Measurements from ENCODE around the gene TGFA. TPM values are rescaled to one million over a fixed set of nuclear protein-coding genes. Genes with fewer than 3 reads are reported as not detected.

TGFA gene
- total and polyA plus RNA-seq, 2 donors (not counting 1 experiment from before 2014, with no cell fraction given): 0.06 TPM; not detected in 1

DNA sequence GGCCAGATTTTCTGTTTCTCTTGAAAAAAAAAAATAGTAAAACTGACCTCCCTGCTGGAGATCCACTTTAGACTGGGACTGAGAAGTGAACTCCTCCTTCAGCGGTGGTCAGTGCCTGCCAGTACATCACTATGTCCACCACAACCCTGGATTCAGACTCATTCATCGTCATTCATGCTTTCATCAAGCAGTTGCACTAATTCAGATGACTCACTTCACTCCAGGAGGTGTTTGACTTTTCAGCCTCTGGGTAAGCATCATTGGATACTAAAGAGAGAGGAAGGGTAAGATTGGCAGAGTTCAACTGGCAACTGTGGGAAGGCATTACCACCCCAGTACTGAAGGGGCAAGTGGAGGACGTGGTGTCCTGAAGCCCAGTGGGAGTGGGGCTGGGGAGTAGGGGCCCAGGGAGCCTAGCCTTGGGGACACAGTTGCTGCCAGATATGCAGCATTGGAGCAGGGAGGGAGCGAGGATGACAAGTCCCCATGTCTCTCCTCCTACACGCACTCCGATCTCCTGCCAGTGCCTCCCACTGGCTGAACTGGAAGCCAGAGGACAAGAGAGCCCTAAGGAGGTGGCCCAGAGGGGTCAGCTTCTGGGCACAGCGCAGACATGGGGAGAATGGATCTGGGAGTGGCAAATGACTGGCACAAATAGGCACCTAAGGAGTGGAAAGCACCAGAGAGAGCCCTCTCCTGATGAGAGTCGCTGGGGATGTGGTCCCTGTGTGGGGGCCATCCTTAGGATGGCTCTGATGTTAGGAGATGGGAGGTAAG is 111.1 kb downstream of the TGFA start:
- Histone ChIP-seq H3K9me3 (ENCODE audit: control insufficient read depth, insufficient read depth, low read depth, low read length) (no peaks in the 10 kb centered on the region), H2AFZ (ENCODE audit: low read length) (no peak overlapping the region), H3K27me3 (ENCODE audit: control insufficient read depth, insufficient read depth, low read length) (no peaks in the 10 kb centered on the region), H3K4me2 (ENCODE audit: extremely low read depth, insufficient read depth, low read length) (no peak overlapping the region), H3K4me1 (ENCODE audit: control insufficient read depth, extremely low read depth, insufficient read depth, low read length) (no peaks in the 10 kb centered on the region), H3K36me3 (ENCODE audit: control insufficient read depth, insufficient read depth, low read length) (no peaks in the 10 kb centered on the region), H3K9ac (ENCODE audit: insufficient read depth, low read length) (no peak overlapping the region), H3K27ac (ENCODE audit: insufficient read depth, low read length) (no peak overlapping the region), H3K4me3 (replicated peaks in 1 of 4; ENCODE audit: control extremely low read depth in 1 of 4, insufficient read depth in 1 of 4, low read depth in 3 of 4, low read length in 4 of 4) (no peak overlapping the region), H3K79me2 (ENCODE audit: control insufficient read depth, insufficient read depth, low read length) (no peaks in the 10 kb centered on the region), H4K20me1 (ENCODE audit: control insufficient read depth, extremely low read depth, insufficient read depth, low read length) (no peaks in the 10 kb centered on the region)
- DNase-seq (ENCODE audit: low read depth in 2 of 2): peak in 1 of 2 donors; percentile 3
- no peak for TF ChIP-seq EZH2 (IDR thresholded peaks at IDR 0.05; ENCODE audit: low read length, missing control alignments)

DNA sequence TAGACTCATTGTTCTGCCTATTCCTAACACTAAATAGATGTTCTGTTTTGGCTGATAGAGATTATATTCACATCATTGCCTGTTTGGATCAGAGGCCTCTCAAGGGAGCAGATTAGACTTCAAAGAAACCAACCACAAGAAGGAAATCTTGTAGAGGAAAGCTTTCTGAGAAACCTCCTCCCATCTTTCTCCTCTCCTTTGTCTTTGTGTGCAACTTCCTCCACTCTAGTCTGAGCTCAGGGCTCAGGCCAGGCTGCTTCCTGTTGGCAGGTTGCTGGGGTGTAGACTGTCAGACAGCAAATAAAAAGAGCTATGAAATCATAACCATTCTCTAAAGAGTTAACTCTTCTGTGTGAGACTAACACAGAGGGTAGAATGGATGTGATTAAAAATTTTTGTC is 113.0 kb downstream of the TGFA start:
- H3K27me3 ChIP-seq (ENCODE audit: control insufficient read depth, insufficient read depth, low read length): no peaks in the 10 kb centered on the region
- no peak overlapping the region for H3K9ac ChIP-seq (ENCODE audit: insufficient read depth, low read length)
- H3K27ac ChIP-seq (ENCODE audit: insufficient read depth, low read length): no peak overlapping the region
- H3K4me2 ChIP-seq (ENCODE audit: extremely low read depth, insufficient read depth, low read length): no peak overlapping the region
- no peaks in the 10 kb centered on the region for H3K79me2 ChIP-seq (ENCODE audit: control insufficient read depth, insufficient read depth, low read length)
- TF ChIP-seq, protein P1, sequence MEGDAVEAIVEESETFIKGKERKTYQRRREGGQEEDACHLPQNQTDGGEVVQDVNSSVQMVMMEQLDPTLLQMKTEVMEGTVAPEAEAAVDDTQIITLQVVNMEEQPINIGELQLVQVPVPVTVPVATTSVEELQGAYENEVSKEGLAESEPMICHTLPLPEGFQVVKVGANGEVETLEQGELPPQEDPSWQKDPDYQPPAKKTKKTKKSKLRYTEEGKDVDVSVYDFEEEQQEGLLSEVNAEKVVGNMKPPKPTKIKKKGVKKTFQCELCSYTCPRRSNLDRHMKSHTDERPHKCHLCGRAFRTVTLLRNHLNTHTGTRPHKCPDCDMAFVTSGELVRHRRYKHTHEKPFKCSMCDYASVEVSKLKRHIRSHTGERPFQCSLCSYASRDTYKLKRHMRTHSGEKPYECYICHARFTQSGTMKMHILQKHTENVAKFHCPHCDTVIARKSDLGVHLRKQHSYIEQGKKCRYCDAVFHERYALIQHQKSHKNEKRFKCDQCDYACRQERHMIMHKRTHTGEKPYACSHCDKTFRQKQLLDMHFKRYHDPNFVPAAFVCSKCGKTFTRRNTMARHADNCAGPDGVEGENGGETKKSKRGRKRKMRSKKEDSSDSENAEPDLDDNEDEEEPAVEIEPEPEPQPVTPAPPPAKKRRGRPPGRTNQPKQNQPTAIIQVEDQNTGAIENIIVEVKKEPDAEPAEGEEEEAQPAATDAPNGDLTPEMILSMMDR (conservative IDR thresholded peaks at IDR 0.05 in 1 of 2, IDR thresholded peaks at IDR 0.05 in 1 of 2; ENCODE audit: low read depth in 1 of 2, low read length in 2 of 2): no peak
- no peak for TF ChIP-seq EZH2 (IDR thresholded peaks at IDR 0.05; ENCODE audit: low read length, missing control alignments)
- no peak overlapping the region for H3K4me3 ChIP-seq (replicated peaks in 1 of 4; ENCODE audit: control extremely low read depth in 1 of 4, insufficient read depth in 1 of 4, low read depth in 3 of 4, low read length in 4 of 4)
- H2AFZ ChIP-seq (ENCODE audit: low read length): no peak overlapping the region
- no peaks in the 10 kb centered on the region for H3K4me1 ChIP-seq (ENCODE audit: control insufficient read depth, extremely low read depth, insufficient read depth, low read length)
- H3K36me3 ChIP-seq (ENCODE audit: control insufficient read depth, insufficient read depth, low read length): no peaks in the 10 kb centered on the region
- no peak for DNase-seq (ENCODE audit: low read depth in 2 of 2)
- H3K9me3 ChIP-seq (ENCODE audit: control insufficient read depth, insufficient read depth, low read depth, low read length): no peaks in the 10 kb centered on the region
- H4K20me1 ChIP-seq (ENCODE audit: control insufficient read depth, extremely low read depth, insufficient read depth, low read length): no peaks in the 10 kb centered on the region

DNA sequence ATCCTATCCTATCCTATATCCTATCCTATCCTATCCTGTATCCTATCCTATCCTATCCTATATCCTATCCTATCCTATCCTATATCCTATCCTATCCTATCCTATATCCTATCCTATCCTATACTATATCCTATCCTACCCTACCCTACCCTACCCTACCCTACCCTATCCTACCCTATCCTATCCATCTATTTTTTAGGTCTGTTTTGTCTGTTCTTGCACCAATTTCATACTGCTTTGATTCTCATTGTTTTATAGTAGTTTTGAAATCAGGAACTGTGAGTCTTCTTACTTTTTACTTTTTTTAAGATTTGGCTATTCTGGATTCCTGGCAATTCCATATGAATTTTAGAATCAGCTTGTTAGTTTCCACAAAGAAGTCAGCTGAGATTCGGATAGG is 118.5 kb downstream of the TGFA start:
- TF ChIP-seq, protein P1 (conservative IDR thresholded peaks at IDR 0.05 in 1 of 2, IDR thresholded peaks at IDR 0.05 in 1 of 2; ENCODE audit: low read depth in 1 of 2, low read length in 2 of 2): no peak
- no peak for TF ChIP-seq EZH2 (IDR thresholded peaks at IDR 0.05; ENCODE audit: low read length, missing control alignments)
- no peaks in the 10 kb centered on the region for H3K79me2 ChIP-seq (ENCODE audit: control insufficient read depth, insufficient read depth, low read length)
- no peak overlapping the region for H3K27ac ChIP-seq (ENCODE audit: insufficient read depth, low read length)
- no peaks in the 10 kb centered on the region for H3K36me3 ChIP-seq (ENCODE audit: control insufficient read depth, insufficient read depth, low read length)
- no peak overlapping the region for H3K9ac ChIP-seq (ENCODE audit: insufficient read depth, low read length)
- H3K27me3 ChIP-seq (ENCODE audit: control insufficient read depth, insufficient read depth, low read length): no peaks in the 10 kb centered on the region
- no peak overlapping the region for H3K4me2 ChIP-seq (ENCODE audit: extremely low read depth, insufficient read depth, low read length)
- no peak overlapping the region for H3K4me3 ChIP-seq (replicated peaks in 1 of 4; ENCODE audit: control extremely low read depth in 1 of 4, insufficient read depth in 1 of 4, low read depth in 3 of 4, low read length in 4 of 4)
- no peaks in the 10 kb centered on the region for H4K20me1 ChIP-seq (ENCODE audit: control insufficient read depth, extremely low read depth, insufficient read depth, low read length)
- no peak for DNase-seq (ENCODE audit: low read depth in 2 of 2)
- H3K4me1 ChIP-seq (ENCODE audit: control insufficient read depth, extremely low read depth, insufficient read depth, low read length): no peaks in the 10 kb centered on the region
- no peaks in the 10 kb centered on the region for H3K9me3 ChIP-seq (ENCODE audit: control insufficient read depth, insufficient read depth, low read depth, low read length)
- no peak overlapping the region for H2AFZ ChIP-seq (ENCODE audit: low read length)

Data from fibroblast of lung (primary cell).